ENCODE data around the gene PRSS12. TPM values are rescaled to one million over a fixed set of nuclear protein-coding genes. Genes with fewer than 3 reads are reported as not detected.
"Not testable (repeated sequence)": the region's sequence is repeated elsewhere in the genome, so short reads cannot be mapped to it uniquely, and the experiment has no call there.

PRSS12 gene
- total and polyA plus RNA-seq, 5 donors: 0.02 TPM; not detected in 4

- no peak for ATAC-seq
- no peaks in the 10 kb centered on the region for H3K4me1 ChIP-seq (ENCODE audit: control insufficient read depth, insufficient read depth, low read length)
- peaks cover 2% of the 10 kb centered on the region for H3K27me3 ChIP-seq (ENCODE audit: control insufficient read depth, insufficient read depth)
- DNase-seq: no peak
- intact Hi-C loops (cut with DNase I): no loop called here
- H3K9me3 ChIP-seq (ENCODE audit: control insufficient read depth, low read length): no peaks in the 10 kb centered on the region
- 50% methylated on average over 5 of the region's 5 CpGs for WGBS
- H3K27ac ChIP-seq (ENCODE audit: low read length): no peak overlapping the region
- no peak overlapping the region for H3K4me3 ChIP-seq (ENCODE audit: low read length)
Observed at GRCh38 chr4:118322831-118323502, 29.8 kb downstream of the PRSS12 start.

- ATAC-seq (no peak), DNase-seq (no peak)
- 91% methylated on average over 1 of the region's 1 CpG for WGBS
- Histone ChIP-seq H3K9me3 (ENCODE audit: control insufficient read depth, low read length) (no peaks in the 10 kb centered on the region), H3K27me3 (ENCODE audit: control insufficient read depth, insufficient read depth) (peaks cover 2% of the 10 kb centered on the region), H3K27ac (ENCODE audit: low read length) (no peak overlapping the region), H3K4me1 (ENCODE audit: control insufficient read depth, insufficient read depth, low read length) (no peaks in the 10 kb centered on the region), H3K4me3 (ENCODE audit: low read length) (no peak overlapping the region)
- intact Hi-C loops (cut with DNase I): no loop called here
Observed at GRCh38 chr4:118318931-118319330, 33.9 kb downstream of the PRSS12 start.

GRCh38 chr4:118317691-118318090, 35.1 kb downstream of the PRSS12 start:
- Histone ChIP-seq H3K4me1 (ENCODE audit: control insufficient read depth, insufficient read depth, low read length) (no peaks in the 10 kb centered on the region), H3K27ac (ENCODE audit: low read length) (no peak overlapping the region), H3K27me3 (ENCODE audit: control insufficient read depth, insufficient read depth) (peaks cover 2% of the 10 kb centered on the region), H3K9me3 (ENCODE audit: control insufficient read depth, low read length) (no peaks in the 10 kb centered on the region), H3K4me3 (ENCODE audit: low read length) (no peak overlapping the region)
- no peak for ATAC-seq
- 77% methylated on average over 2 of the region's 2 CpGs for WGBS
- no peak for DNase-seq
- intact Hi-C loops (cut with DNase I): no loop called here

DNA sequence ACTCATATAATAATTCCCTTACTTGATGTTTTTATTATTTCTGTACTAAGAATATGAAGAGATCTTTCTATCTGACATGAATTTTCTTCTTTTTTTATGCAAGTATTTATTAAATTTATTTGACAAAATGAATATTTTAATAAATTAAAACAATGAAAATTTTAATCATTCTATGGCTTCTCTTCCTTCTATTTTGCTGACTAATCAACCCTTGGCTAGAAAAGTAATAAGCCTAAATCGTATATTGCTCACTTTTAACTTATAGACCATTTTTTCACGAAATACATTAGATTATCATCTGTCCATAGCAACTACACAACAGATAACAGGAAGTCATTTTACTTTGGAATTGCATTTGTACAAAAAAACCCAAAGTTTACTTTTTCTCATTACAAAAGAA, 38.6 kb downstream of the PRSS12 start:
- H3K27me3 ChIP-seq (ENCODE audit: control insufficient read depth, insufficient read depth): peaks cover 2% of the 10 kb centered on the region
- H3K4me1 ChIP-seq (ENCODE audit: control insufficient read depth, insufficient read depth, low read length): no peaks in the 10 kb centered on the region
- no peaks in the 10 kb centered on the region for H3K9me3 ChIP-seq (ENCODE audit: control insufficient read depth, low read length)
- H3K4me3 ChIP-seq (ENCODE audit: low read length): no peak overlapping the region
- 80% methylated on average over 2 of the region's 2 CpGs for WGBS
- DNase-seq (no peak), ATAC-seq (no peak)
- intact Hi-C loops (cut with DNase I): no loop called here
- no peak overlapping the region for H3K27ac ChIP-seq (ENCODE audit: low read length)

DNA sequence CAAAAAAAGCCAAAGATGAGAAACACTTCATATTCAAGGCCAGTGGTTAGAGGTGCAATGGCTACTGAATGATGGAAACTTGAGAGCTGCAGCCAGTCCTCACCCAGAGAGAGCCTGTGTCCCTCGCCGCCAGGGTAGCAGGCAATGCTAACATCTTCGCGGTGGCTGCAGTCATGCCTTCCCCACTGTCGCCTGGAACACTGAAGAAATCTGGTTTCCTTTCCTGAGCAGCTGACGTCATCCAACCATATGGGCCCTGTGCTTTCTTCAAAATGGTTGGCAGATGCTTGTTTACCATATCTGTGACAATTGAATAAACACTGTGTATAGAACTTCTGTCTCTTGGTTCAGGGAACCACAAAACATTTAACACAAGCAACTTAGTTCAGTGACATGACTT, 39.7 kb downstream of the PRSS12 start:
- H3K4me1 ChIP-seq (ENCODE audit: control insufficient read depth, insufficient read depth, low read length): no peaks in the 10 kb centered on the region
- 63% methylated on average over 6 of the region's 6 CpGs for WGBS
- H3K27ac ChIP-seq (ENCODE audit: low read length): no peak overlapping the region
- no peaks in the 10 kb centered on the region for H3K9me3 ChIP-seq (ENCODE audit: control insufficient read depth, low read length)
- no peaks in the 10 kb centered on the region for H3K27me3 ChIP-seq (ENCODE audit: control insufficient read depth, insufficient read depth)
- no peak for DNase-seq
- no peak overlapping the region for H3K4me3 ChIP-seq (ENCODE audit: low read length)
- no peak for ATAC-seq
- intact Hi-C loops (cut with DNase I): no loop called here

GRCh38 chr4:118308306-118309030, 44.3 kb downstream of the PRSS12 start:
- Histone ChIP-seq H3K4me1 (ENCODE audit: control insufficient read depth, insufficient read depth, low read length) (no peaks in the 10 kb centered on the region), H3K9me3 (ENCODE audit: control insufficient read depth, low read length) (no peaks in the 10 kb centered on the region), H3K4me3 (ENCODE audit: low read length) (no peak overlapping the region), H3K27me3 (ENCODE audit: control insufficient read depth, insufficient read depth) (no peaks in the 10 kb centered on the region), H3K27ac (ENCODE audit: low read length) (no peak overlapping the region)
- ATAC-seq (no peak), DNase-seq (no peak)
- 54% methylated on average over 4 of the region's 4 CpGs for WGBS
- intact Hi-C loops (cut with DNase I): no loop called here

- DNase-seq: no peak
- Histone ChIP-seq H3K9me3 (ENCODE audit: control insufficient read depth, low read length) (no peaks in the 10 kb centered on the region), H3K27ac (ENCODE audit: low read length) (no peak overlapping the region), H3K27me3 (ENCODE audit: control insufficient read depth, insufficient read depth) (no peaks in the 10 kb centered on the region), H3K4me3 (ENCODE audit: low read length) (no peak overlapping the region), H3K4me1 (ENCODE audit: control insufficient read depth, insufficient read depth, low read length) (no peaks in the 10 kb centered on the region)
- ATAC-seq: no peak
- WGBS: 18% methylated on average over 2 of the region's 2 CpGs
- intact Hi-C loops (cut with DNase I): no loop called here
Observed at GRCh38 chr4:118307643-118308042, 45.2 kb downstream of the PRSS12 start.

- H3K27ac ChIP-seq (ENCODE audit: low read length); ATAC-seq; H3K27me3 ChIP-seq (ENCODE audit: control insufficient read depth, insufficient read depth); H3K4me1 ChIP-seq (ENCODE audit: control insufficient read depth, insufficient read depth, low read length); H3K9me3 ChIP-seq (ENCODE audit: control insufficient read depth, low read length); H3K4me3 ChIP-seq (ENCODE audit: low read length); intact Hi-C loops (cut with DNase I); DNase-seq: not testable (repeated sequence)
- 96% methylated on average over 6 of the region's 6 CpGs for WGBS
Observed at GRCh38 chr4:118299619-118300018, 53.2 kb downstream of the PRSS12 start.

- Histone ChIP-seq H3K9me3 (ENCODE audit: control insufficient read depth, low read length) (no peaks in the 10 kb centered on the region), H3K27me3 (ENCODE audit: control insufficient read depth, insufficient read depth) (no peaks in the 10 kb centered on the region), H3K4me1 (ENCODE audit: control insufficient read depth, insufficient read depth, low read length) (no peaks in the 10 kb centered on the region), H3K4me3 (ENCODE audit: low read length) (no peak overlapping the region), H3K27ac (ENCODE audit: low read length) (no peak overlapping the region)
- ATAC-seq (no peak), DNase-seq (no peak)
- WGBS: 61% methylated on average over 1 of the region's 1 CpG
- intact Hi-C loops (cut with DNase I): no loop called here
Observed at GRCh38 chr4:118296729-118297128, 56.1 kb downstream of the PRSS12 start.

DNA sequence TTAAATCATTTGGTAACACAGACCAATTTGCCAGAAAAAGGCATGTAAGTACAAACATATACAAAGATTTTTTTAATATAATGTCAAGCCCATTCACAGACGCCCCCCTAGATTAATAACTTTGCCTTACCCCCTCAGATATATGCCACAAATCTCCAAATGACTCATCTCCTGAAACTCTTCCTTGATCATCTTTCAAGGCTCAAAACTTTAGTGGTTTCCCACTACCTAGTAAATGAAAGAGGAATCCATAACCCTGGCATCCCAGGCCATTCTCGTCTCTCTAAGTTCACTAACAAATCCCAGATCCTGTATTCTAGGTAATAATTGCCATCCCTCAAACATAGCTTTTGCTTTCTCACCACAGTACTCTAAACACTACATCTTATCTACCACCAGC, 61.9 kb downstream of the PRSS12 start:
- DNase-seq: no peak

GRCh38 chr4:118289794-118290193, 63.0 kb downstream of the PRSS12 start:
- no peak for ATAC-seq
- Histone ChIP-seq H3K9me3 (ENCODE audit: control insufficient read depth, low read length) (no peaks in the 10 kb centered on the region), H3K4me1 (ENCODE audit: control insufficient read depth, insufficient read depth, low read length) (no peaks in the 10 kb centered on the region), H3K4me3 (ENCODE audit: low read length) (no peak overlapping the region), H3K27me3 (ENCODE audit: control insufficient read depth, insufficient read depth) (no peaks in the 10 kb centered on the region), H3K27ac (ENCODE audit: low read length) (no peak overlapping the region)
- DNase-seq: no peak
- 55% methylated on average over 1 of the region's 1 CpG for WGBS
- intact Hi-C loops (cut with DNase I): no loop called here

More for the DNA sequence above, 61.9 kb downstream of the PRSS12 start:
- Histone ChIP-seq H3K4me3 (ENCODE audit: low read length) (no peak overlapping the region), H3K27me3 (ENCODE audit: control insufficient read depth, insufficient read depth) (no peaks in the 10 kb centered on the region), H3K4me1 (ENCODE audit: control insufficient read depth, insufficient read depth, low read length) (no peaks in the 10 kb centered on the region), H3K27ac (ENCODE audit: low read length) (no peak overlapping the region), H3K9me3 (ENCODE audit: control insufficient read depth, low read length) (no peaks in the 10 kb centered on the region)
- intact Hi-C loops (cut with DNase I): no loop called here
- 84% methylated on average over 2 of the region's 2 CpGs for WGBS
- ATAC-seq: no peak

Measured in right cardiac atrium (tissue), 5 donors.